Measurements from ENCODE around the gene HADH. TPM values are rescaled to one million over a fixed set of nuclear protein-coding genes. Genes with fewer than 3 reads are reported as not detected.
A peak's percentile ranks its signal among the peaks of the same experiment; 100 is the strongest.

Gene HADH
- total RNA-seq, 1 donor from 2014 or later, result 27.4 TPM

GRCh38 chr4:107987916-107988762 lies 1.6 kb upstream of the HADH start:
- TF ChIP-seq, protein P1, sequence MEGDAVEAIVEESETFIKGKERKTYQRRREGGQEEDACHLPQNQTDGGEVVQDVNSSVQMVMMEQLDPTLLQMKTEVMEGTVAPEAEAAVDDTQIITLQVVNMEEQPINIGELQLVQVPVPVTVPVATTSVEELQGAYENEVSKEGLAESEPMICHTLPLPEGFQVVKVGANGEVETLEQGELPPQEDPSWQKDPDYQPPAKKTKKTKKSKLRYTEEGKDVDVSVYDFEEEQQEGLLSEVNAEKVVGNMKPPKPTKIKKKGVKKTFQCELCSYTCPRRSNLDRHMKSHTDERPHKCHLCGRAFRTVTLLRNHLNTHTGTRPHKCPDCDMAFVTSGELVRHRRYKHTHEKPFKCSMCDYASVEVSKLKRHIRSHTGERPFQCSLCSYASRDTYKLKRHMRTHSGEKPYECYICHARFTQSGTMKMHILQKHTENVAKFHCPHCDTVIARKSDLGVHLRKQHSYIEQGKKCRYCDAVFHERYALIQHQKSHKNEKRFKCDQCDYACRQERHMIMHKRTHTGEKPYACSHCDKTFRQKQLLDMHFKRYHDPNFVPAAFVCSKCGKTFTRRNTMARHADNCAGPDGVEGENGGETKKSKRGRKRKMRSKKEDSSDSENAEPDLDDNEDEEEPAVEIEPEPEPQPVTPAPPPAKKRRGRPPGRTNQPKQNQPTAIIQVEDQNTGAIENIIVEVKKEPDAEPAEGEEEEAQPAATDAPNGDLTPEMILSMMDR (conservative IDR thresholded peaks at IDR 0.05; ENCODE audit: low read depth, low read length), result no peak

GRCh38 chr4:107988763-107989035 lies 990 bp upstream of the HADH start:
- TF ChIP-seq, protein P1 (conservative IDR thresholded peaks at IDR 0.05; ENCODE audit: low read depth, low read length), result no peak
- DNase-seq (ENCODE audit: low read depth), result no peak
- no peak overlapping the region for H3K4me3 ChIP-seq (ENCODE audit: low read depth, low read length)

More at GRCh38 chr4:107987916-107988762, 1.6 kb upstream of the HADH start:
- no peak for DNase-seq (ENCODE audit: low read depth)
- H3K4me3 ChIP-seq (ENCODE audit: low read depth, low read length), result no peak overlapping the region

DNA sequence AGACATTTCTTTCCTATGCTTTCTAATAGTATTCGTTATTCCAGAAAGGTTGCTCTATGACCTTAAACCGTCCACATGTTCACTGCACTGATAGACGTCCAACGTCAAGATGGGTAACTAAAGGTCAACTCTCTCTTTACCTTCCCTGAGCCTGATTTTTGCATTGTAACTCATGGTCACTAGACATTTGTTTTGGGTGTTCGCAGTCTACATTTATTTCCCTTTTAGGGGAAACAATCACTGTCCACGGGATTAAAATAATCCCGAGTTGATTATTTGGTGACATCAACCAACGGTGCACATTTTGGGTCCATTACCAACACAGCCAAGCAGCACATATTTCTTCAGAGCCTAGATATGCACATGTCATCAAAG lies 540 bp upstream of the HADH start:
- no peak for DNase-seq (ENCODE audit: low read depth)
- TF ChIP-seq, protein P1 (conservative IDR thresholded peaks at IDR 0.05; ENCODE audit: low read depth, low read length), result no peak

DNA sequence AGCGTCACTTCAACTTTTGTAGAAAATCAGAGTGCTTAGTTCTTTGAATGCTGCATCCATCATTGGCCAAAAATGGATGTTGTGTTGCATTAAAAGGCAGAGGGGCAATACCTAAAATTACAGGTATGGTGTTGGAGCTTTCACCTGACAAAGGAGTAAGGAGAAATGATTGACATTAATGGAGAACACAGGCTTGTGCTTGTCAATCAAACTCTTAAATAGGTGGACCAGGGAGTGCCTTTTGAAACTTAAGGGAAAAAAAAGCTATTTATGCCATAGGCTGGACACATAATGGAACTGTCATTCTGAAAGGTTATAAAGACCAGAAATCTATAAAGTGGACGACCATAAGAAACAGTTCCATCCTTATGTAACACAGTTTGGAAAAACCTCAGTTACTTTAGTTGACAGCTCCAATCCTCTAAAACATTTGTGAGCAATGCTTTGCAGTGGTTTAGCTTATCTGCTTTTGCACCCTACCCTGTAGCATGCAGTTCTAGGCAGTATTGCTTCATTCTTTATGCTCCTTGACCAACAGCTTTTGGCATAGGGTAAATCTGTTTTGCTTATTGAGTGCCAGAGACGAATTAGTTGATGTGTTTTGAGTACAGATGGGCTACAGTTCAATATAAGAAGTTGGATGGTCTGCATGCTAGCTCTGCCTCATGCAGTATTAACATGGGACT lies 2.4 kb downstream of the HADH start:
- no peak for DNase-seq (ENCODE audit: low read depth)
- H3K4me3 ChIP-seq (ENCODE audit: low read depth, low read length), result no peak overlapping the region
- TF ChIP-seq, protein P1 (conservative IDR thresholded peaks at IDR 0.05; ENCODE audit: low read depth, low read length), result no peak

More for the DNA sequence above, 540 bp upstream of the HADH start:
- peak overlapping the region; percentile 79 for H3K4me3 ChIP-seq (ENCODE audit: low read depth, low read length)

DNA sequence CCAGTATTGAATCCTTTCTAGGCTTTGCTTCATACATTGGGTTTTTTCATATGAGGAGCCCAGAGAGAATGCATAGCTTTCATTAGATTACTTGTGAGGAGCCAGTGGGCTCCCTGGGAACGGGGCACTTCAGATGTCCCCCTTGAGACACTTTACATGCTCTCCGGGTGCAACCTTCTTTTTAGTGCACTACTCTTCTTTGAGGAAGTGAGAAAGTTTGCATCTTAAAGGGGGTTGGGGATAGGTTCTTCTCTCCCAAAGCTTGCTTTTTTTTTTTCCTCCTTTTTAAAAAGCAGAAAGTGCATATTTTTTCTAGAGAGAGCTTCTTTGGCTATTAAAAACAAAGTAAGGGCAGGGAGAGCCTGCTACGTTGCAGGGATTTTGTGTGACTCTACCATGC lies 4.3 kb downstream of the HADH start:
- TF ChIP-seq, protein P1 (conservative IDR thresholded peaks at IDR 0.05; ENCODE audit: low read depth, low read length), result no peak
- H3K4me3 ChIP-seq (ENCODE audit: low read depth, low read length), result no peak overlapping the region
- no peak for DNase-seq (ENCODE audit: low read depth)

GRCh38 chr4:107994894-107995293 lies 5.2 kb downstream of the HADH start:
- H3K4me3 ChIP-seq (ENCODE audit: low read depth, low read length), result no peak overlapping the region
- DNase-seq (ENCODE audit: low read depth), result no peak
- TF ChIP-seq, protein P1 (conservative IDR thresholded peaks at IDR 0.05; ENCODE audit: low read depth, low read length), result no peak
